Liver (tissue), 9 donors: Measurements from ENCODE around the gene VSIG2. TPM values are rescaled to one million over a fixed set of nuclear protein-coding genes. Genes with fewer than 3 reads are reported as not detected.

ENCODE experiments used
- DNase-seq: peaks from one replicate; pipeline ENCODE4 v3.0.0-alpha.2; 2017; ENCODE audit warnings: low spot score
- H3K27ac ChIP-seq, 2 donors: one replicate each; pipeline ENCODE4 v1.7.0; 2013; ENCODE audit warnings: inconsistent platforms in 2 of 2, low read length in 2 of 2, control low read depth in 1 of 2, low read depth in 1 of 2, mild to moderate bottlenecking in 1 of 2
- H3K27me3 ChIP-seq, 4 donors: one replicate each; pipeline versions ENCODE4 v1.6.1 to v1.7.0; 2013; ENCODE audit warnings: low read length in 3 of 4, inconsistent platforms in 1 of 4, mild to moderate bottlenecking in 1 of 4, moderate library complexity in 1 of 4; ENCODE audit not compliant: control insufficient read depth in 4 of 4, insufficient read depth in 4 of 4
- H3K36me3 ChIP-seq, 4 donors: one replicate each; pipeline versions ENCODE4 v1.6.1 to v1.7.0; 2013; ENCODE audit warnings: low read length in 3 of 4, mild to moderate bottlenecking in 3 of 4, low read depth in 1 of 4, moderate library complexity in 1 of 4; ENCODE audit not compliant: control insufficient read depth in 4 of 4, insufficient read depth in 3 of 4
- H3K4me1 ChIP-seq, 4 donors: one replicate each; pipeline versions ENCODE4 v1.6.1 to v1.7.0; 2013; ENCODE audit warnings: low read length in 3 of 4, mild to moderate bottlenecking in 3 of 4, moderate library complexity in 1 of 4; ENCODE audit not compliant: control insufficient read depth in 4 of 4, insufficient read depth in 4 of 4
- H3K4me3 ChIP-seq, 3 donors: one replicate each; pipeline versions ENCODE4 v1.6.1 to v1.7.0; 2013; ENCODE audit warnings: low read length in 3 of 3, control low read depth in 1 of 3, low read depth in 1 of 3, mild to moderate bottlenecking in 1 of 3
- H3K9ac ChIP-seq, 2 donors: one replicate each; pipeline ENCODE4 v1.7.0; 2013; ENCODE audit warnings: low read length in 2 of 2, mild to moderate bottlenecking in 2 of 2, moderate library complexity in 2 of 2, control low read depth in 1 of 2, low read depth in 1 of 2
- H3K9me3 ChIP-seq, 4 donors: one replicate each; pipeline versions ENCODE4 v1.6.1 to v1.7.0; 2013; ENCODE audit warnings: low read length in 3 of 4; ENCODE audit not compliant: control insufficient read depth in 4 of 4
- EGR1 ChIP-seq, 2 donors: IDR thresholded peaks; 2 replicates each; pipeline ENCODE4 v1.6.1; 2016 to 2018; ENCODE audit warnings: antibody characterized with exemption in 2 of 2, low read depth in 2 of 2
- FOXA1 ChIP-seq: IDR thresholded peaks from 2 replicates; pipeline ENCODE4 v1.6.1; 2016; ENCODE audit warnings: antibody characterized with exemption
- FOXA2 ChIP-seq: IDR thresholded peaks from 2 replicates; pipeline ENCODE4 v1.6.1; 2016; ENCODE audit warnings: antibody characterized with exemption
- GABPA ChIP-seq, 2 donors: IDR thresholded peaks in 1 of 2; conservative IDR thresholded peaks in 1 of 2; 2 replicates each; pipeline ENCODE4 v1.6.1; 2016; ENCODE audit warnings: antibody characterized with exemption in 2 of 2, mild to moderate bottlenecking in 1 of 2, moderate library complexity in 1 of 2
- HNF4A ChIP-seq, 2 donors: conservative IDR thresholded peaks; 2 replicates each; pipeline ENCODE4 v1.6.1; 2016; ENCODE audit warnings: antibody characterized with exemption in 2 of 2, mild to moderate bottlenecking in 2 of 2
- HNF4G ChIP-seq: IDR thresholded peaks from 2 replicates; pipeline ENCODE4 v1.6.1; 2016; ENCODE audit warnings: antibody characterized with exemption
- JUND ChIP-seq, 2 donors: IDR thresholded peaks; 2 replicates each; pipeline ENCODE4 v1.6.1; 2016; ENCODE audit warnings: antibody characterized with exemption in 2 of 2
- NR2F2 ChIP-seq: IDR thresholded peaks from 2 replicates; pipeline ENCODE4 v1.6.1; 2016; ENCODE audit warnings: antibody characterized with exemption
- RAD21 ChIP-seq, 2 donors: IDR thresholded peaks; 2 replicates each; pipeline ENCODE4 v1.6.1; 2016; ENCODE audit warnings: antibody characterized with exemption in 2 of 2, mild to moderate bottlenecking in 2 of 2
- RXRA ChIP-seq, 2 donors: IDR thresholded peaks; 2 replicates each; pipeline ENCODE4 v1.6.1; 2017 to 2018; ENCODE audit warnings: antibody characterized with exemption in 2 of 2, mild to moderate bottlenecking in 1 of 2
- SP1 ChIP-seq: IDR thresholded peaks from 2 replicates; pipeline ENCODE4 v1.6.1; 2018; ENCODE audit warnings: antibody characterized with exemption, mild to moderate bottlenecking
- TAF1 ChIP-seq: conservative IDR thresholded peaks from 2 replicates; pipeline ENCODE4 v1.6.1; 2016; ENCODE audit warnings: antibody characterized with exemption, mild to moderate bottlenecking
- YY1 ChIP-seq: IDR thresholded peaks from 2 replicates; pipeline ENCODE4 v1.6.1; 2016; ENCODE audit warnings: antibody characterized with exemption, mild to moderate bottlenecking
- WGBS: extraction: QIAGEN DNeasy Blood & Tissue Kit; methylation state at CpG from one replicate; pipeline ENCODE4 v1.1.7; 2013; 5-methylcytosine and 5-hydroxymethylcytosine counted together
- polyA plus RNA-seq, 2 donors: library from polyadenylated mRNA; stranded (reverse) in 1 of 2; unstranded in 1 of 2; fragments of 200-250 nt in 1 of 2; fragments of >200 nt in 1 of 2; fragmentation: Nextera tagmentation in 1 of 2; extraction: Ambion mirVana in 1 of 2; gene quantifications; one replicate each; pipeline versions ENCODE4 v1.2.1 to v1.2.3, GENCODE V29; 2013 to 2015
- total RNA-seq, 2 donors: library from RNA; depleted of rRNA; stranded (reverse); fragments of >200 nt; gene quantifications; one replicate each; pipeline ENCODE4 v1.2.3, GENCODE V29; 2014
- TF ChIP-seq, protein P1 (sequence below): IDR thresholded peaks from 2 replicates; pipeline ENCODE4 v1.6.1; 2016; ENCODE audit warnings: antibody characterized with exemption
- TF ChIP-seq, protein P2 (sequence below): IDR thresholded peaks from 2 replicates; pipeline ENCODE4 v1.6.1; 2016; ENCODE audit warnings: antibody characterized with exemption, mild to moderate bottlenecking
- TF ChIP-seq, protein P3 (sequence below): fragments of 150-350 bp; IDR thresholded peaks from 2 replicates; pipeline ENCODE4 v1.5.1; 2017; ENCODE audit warnings: improper control_type of control experiment, low read depth, low read length; ENCODE audit not compliant: missing input control
- TF ChIP-seq, protein P4 (sequence below): IDR thresholded peaks from 2 replicates; pipeline ENCODE4 v1.6.1; 2016; ENCODE audit warnings: antibody characterized with exemption
- TF ChIP-seq, protein P5 (sequence below): IDR thresholded peaks from 2 replicates; pipeline ENCODE4 v1.6.1; 2016; ENCODE audit warnings: antibody characterized with exemption
- donor health status: healthy.
- donor health status: healthy.
- donor health status: healthy.
- donor health status: healthy.
- donor health status: healthy.

Gene VSIG2
- total and polyA plus RNA-seq, 4 donors: 0.51 to 1.3 (median 0.75) TPM; not detected in 1

DNA sequence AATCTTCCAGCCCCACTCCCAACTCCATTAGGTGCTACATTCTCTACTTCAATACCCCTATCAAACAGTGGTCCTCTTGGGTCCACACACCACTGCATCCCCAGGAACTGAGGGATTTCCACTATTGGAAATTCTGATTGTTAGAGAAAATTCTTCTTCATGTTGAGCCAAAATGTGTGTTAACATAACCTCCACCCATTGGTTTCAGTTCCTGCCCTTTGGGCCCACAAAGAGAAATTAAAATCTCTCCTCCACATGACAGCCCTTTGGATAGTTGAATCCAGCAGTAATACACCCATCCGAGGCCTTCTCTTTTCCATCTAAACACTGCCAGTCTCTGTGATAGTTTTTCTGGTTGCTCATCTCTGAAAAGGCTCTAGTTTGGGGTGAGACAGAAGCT is 2.1 kb downstream of the VSIG2 start:
- Histone ChIP-seq H3K4me3 (no peak overlapping the region), H3K27ac (no peak overlapping the region), H3K27me3 (peaks cover 0 to 9% (median 3%) of the 10 kb centered on the region in 4 donors), H3K36me3 (no peaks in the 10 kb centered on the region), H3K9ac (no peak overlapping the region), H3K4me1 (peaks cover 9 to 15% (median 11%) of the 10 kb centered on the region in 4 donors), H3K9me3 (no peaks in the 10 kb centered on the region)
- 70% methylated on average over 1 of the region's 1 CpG for WGBS
- DNase-seq: no peak
- TF ChIP-seq FOXA1 (no peak), NR2F2 (no peak), RAD21 (IDR thresholded peaks at IDR 0.05) (no peak), HNF4A (conservative IDR thresholded peaks at IDR 0.05) (no peak), SP1 (no peak), EGR1 (IDR thresholded peaks at IDR 0.05; ENCODE audit: low read depth in 2 of 2) (no peak), RXRA (IDR thresholded peaks at IDR 0.05) (no peak), FOXA2 (no peak), HNF4G (no peak), TAF1 (no peak), JUND (IDR thresholded peaks at IDR 0.05) (no peak), YY1 (no peak), GABPA (IDR thresholded peaks at IDR 0.05 in 1 of 2, conservative IDR thresholded peaks at IDR 0.05 in 1 of 2) (no peak)
- TF ChIP-seq, protein P1, sequence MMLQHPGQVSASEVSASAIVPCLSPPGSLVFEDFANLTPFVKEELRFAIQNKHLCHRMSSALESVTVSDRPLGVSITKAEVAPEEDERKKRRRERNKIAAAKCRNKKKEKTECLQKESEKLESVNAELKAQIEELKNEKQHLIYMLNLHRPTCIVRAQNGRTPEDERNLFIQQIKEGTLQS: no peak
- TF ChIP-seq, protein P2, sequence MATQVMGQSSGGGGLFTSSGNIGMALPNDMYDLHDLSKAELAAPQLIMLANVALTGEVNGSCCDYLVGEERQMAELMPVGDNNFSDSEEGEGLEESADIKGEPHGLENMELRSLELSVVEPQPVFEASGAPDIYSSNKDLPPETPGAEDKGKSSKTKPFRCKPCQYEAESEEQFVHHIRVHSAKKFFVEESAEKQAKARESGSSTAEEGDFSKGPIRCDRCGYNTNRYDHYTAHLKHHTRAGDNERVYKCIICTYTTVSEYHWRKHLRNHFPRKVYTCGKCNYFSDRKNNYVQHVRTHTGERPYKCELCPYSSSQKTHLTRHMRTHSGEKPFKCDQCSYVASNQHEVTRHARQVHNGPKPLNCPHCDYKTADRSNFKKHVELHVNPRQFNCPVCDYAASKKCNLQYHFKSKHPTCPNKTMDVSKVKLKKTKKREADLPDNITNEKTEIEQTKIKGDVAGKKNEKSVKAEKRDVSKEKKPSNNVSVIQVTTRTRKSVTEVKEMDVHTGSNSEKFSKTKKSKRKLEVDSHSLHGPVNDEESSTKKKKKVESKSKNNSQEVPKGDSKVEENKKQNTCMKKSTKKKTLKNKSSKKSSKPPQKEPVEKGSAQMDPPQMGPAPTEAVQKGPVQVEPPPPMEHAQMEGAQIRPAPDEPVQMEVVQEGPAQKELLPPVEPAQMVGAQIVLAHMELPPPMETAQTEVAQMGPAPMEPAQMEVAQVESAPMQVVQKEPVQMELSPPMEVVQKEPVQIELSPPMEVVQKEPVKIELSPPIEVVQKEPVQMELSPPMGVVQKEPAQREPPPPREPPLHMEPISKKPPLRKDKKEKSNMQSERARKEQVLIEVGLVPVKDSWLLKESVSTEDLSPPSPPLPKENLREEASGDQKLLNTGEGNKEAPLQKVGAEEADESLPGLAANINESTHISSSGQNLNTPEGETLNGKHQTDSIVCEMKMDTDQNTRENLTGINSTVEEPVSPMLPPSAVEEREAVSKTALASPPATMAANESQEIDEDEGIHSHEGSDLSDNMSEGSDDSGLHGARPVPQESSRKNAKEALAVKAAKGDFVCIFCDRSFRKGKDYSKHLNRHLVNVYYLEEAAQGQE: no peak
- TF ChIP-seq, protein P3, sequence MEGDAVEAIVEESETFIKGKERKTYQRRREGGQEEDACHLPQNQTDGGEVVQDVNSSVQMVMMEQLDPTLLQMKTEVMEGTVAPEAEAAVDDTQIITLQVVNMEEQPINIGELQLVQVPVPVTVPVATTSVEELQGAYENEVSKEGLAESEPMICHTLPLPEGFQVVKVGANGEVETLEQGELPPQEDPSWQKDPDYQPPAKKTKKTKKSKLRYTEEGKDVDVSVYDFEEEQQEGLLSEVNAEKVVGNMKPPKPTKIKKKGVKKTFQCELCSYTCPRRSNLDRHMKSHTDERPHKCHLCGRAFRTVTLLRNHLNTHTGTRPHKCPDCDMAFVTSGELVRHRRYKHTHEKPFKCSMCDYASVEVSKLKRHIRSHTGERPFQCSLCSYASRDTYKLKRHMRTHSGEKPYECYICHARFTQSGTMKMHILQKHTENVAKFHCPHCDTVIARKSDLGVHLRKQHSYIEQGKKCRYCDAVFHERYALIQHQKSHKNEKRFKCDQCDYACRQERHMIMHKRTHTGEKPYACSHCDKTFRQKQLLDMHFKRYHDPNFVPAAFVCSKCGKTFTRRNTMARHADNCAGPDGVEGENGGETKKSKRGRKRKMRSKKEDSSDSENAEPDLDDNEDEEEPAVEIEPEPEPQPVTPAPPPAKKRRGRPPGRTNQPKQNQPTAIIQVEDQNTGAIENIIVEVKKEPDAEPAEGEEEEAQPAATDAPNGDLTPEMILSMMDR: no peak
- TF ChIP-seq, protein P4, sequence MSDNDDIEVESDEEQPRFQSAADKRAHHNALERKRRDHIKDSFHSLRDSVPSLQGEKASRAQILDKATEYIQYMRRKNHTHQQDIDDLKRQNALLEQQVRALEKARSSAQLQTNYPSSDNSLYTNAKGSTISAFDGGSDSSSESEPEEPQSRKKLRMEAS: no peak
- TF ChIP-seq, protein P5, sequence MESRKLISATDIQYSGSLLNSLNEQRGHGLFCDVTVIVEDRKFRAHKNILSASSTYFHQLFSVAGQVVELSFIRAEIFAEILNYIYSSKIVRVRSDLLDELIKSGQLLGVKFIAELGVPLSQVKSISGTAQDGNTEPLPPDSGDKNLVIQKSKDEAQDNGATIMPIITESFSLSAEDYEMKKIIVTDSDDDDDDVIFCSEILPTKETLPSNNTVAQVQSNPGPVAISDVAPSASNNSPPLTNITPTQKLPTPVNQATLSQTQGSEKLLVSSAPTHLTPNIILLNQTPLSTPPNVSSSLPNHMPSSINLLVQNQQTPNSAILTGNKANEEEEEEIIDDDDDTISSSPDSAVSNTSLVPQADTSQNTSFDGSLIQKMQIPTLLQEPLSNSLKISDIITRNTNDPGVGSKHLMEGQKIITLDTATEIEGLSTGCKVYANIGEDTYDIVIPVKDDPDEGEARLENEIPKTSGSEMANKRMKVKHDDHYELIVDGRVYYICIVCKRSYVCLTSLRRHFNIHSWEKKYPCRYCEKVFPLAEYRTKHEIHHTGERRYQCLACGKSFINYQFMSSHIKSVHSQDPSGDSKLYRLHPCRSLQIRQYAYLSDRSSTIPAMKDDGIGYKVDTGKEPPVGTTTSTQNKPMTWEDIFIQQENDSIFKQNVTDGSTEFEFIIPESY: no peak
